CD4-positive, CD25-positive, alpha-beta regulatory T cell (primary cell): ENCODE results near the gene LUC7L2. TPM values are rescaled to one million over a fixed set of nuclear protein-coding genes. Genes with fewer than 3 reads are reported as not detected.
"Not testable (repeated sequence)": the region's sequence is repeated elsewhere in the genome, so short reads cannot be mapped to it uniquely, and the experiment has no call there.

Source experiments
- ATAC-seq, 2 donors: fragments of 150-1000 bp; cut with Tn5 transposase; one replicate each; pipeline ENCODE4 v1.10.0; 2021; ENCODE audit warnings: low read depth in 2 of 2, moderate number of reproducible peaks in 2 of 2, moderate library complexity in 1 of 2
- DNase-seq, 3 donors: peaks; one replicate each; pipeline versions ENCODE4 v3.0.0 to v3.0.0-alpha.2; 2012 to 2022; ENCODE audit warnings: mixed read lengths in 1 of 3
- H3K27ac ChIP-seq: one replicate; pipeline ENCODE4 v1.7.0; 2013; ENCODE audit warnings: mild to moderate bottlenecking, low read length; ENCODE audit not compliant: insufficient read depth, poor library complexity, severe bottlenecking
- H3K27me3 ChIP-seq: one replicate; pipeline ENCODE4 v1.7.0; 2013; ENCODE audit warnings: low read length; ENCODE audit not compliant: control insufficient read depth, insufficient read depth
- H3K36me3 ChIP-seq: one replicate; pipeline ENCODE4 v1.7.0; 2013; ENCODE audit warnings: mild to moderate bottlenecking, low read length, moderate library complexity; ENCODE audit not compliant: control insufficient read depth, insufficient read depth
- H3K4me1 ChIP-seq: 2 replicates; pipeline ENCODE4 v1.7.0; 2013; ENCODE audit warnings: mild to moderate bottlenecking, low read length; ENCODE audit not compliant: insufficient read depth, control insufficient read depth, poor library complexity, severe bottlenecking
- H3K4me3 ChIP-seq: one replicate; pipeline ENCODE4 v1.7.0; 2013; ENCODE audit warnings: low read depth, mild to moderate bottlenecking, low read length, moderate library complexity
- H3K9me3 ChIP-seq, 2 experiments: 1 replicate in 1 of 2; 2 replicates in 1 of 2; pipeline ENCODE4 v1.7.0; 2013; ENCODE audit warnings: low read length in 2 of 2, mild to moderate bottlenecking in 1 of 2, moderate library complexity in 1 of 2; ENCODE audit not compliant: control insufficient read depth in 2 of 2
- H3K27ac Mint-ChIP-seq, 3 donors: one replicate each; pipeline ENCODE4 v1.8.0; 2020 to 2022; ENCODE audit warnings: mild to moderate bottlenecking in 3 of 3, mixed read lengths in 3 of 3, moderate library complexity in 2 of 3
- H3K27me3 Mint-ChIP-seq: one replicate; pipeline ENCODE4 v1.8.0; 2022; ENCODE audit warnings: mild to moderate bottlenecking, mixed read lengths
- H3K36me3 Mint-ChIP-seq: one replicate; pipeline ENCODE4 v1.8.0; 2020; ENCODE audit warnings: mixed read lengths
- H3K4me1 Mint-ChIP-seq, 4 donors: one replicate each; pipeline ENCODE4 v1.8.0; 2020 to 2022; ENCODE audit warnings: mixed read lengths in 4 of 4, mild to moderate bottlenecking in 1 of 4
- H3K4me3 Mint-ChIP-seq, 4 donors: one replicate each; pipeline ENCODE4 v1.8.0; 2020 to 2022; ENCODE audit warnings: mild to moderate bottlenecking in 4 of 4, mixed read lengths in 4 of 4, moderate library complexity in 3 of 4
- H3K9me3 Mint-ChIP-seq, 7 donors: one replicate each; pipeline ENCODE4 v1.8.0; 2020 to 2022; ENCODE audit warnings: mixed read lengths in 7 of 7, mild to moderate bottlenecking in 3 of 7, moderate library complexity in 2 of 7
- polyA plus RNA-seq, 4 donors: library from polyadenylated mRNA; unstranded; fragments of 300-500 nt; fragmentation: Illumina TruSeq; gene quantifications; one replicate each; pipeline ENCODE4 v1.2.3, GENCODE V29; 2021
- total RNA-seq: library from RNA; stranded (reverse); gene quantifications from one replicate; pipeline ENCODE4 v1.2.3, GENCODE V29; 2022

LUC7L2 gene
- total and polyA plus RNA-seq, 5 donors from 2014 or later: 56.9 to 190 (median 60.7) TPM

DNA sequence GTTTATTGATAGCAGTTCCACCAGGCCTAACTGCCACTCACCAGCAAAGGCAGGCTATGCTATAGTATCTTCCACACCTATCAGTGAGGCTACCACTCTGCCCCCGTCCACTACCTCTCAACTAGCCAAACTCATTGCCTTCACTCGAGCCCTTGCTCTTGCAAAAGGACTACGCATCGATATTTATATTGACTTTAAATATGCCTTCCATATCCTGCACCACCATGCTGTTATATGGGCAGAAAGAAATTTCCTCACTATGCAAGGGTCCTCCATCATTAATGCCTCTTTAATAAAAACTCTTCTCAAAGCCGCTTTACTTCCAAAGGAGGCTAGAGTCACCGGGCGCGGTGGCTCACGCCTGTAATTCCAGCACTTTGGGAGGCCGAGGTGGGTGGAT lies 105.4 kb downstream of the LUC7L2 start:
- not testable (repeated sequence) for H3K9me3 ChIP-seq, H3K36me3 Mint-ChIP-seq, H3K9me3 Mint-ChIP-seq, H3K27me3 Mint-ChIP-seq, H3K27me3 ChIP-seq, H3K36me3 ChIP-seq, H3K4me1 ChIP-seq, H3K4me3 ChIP-seq, ATAC-seq, H3K27ac ChIP-seq, H3K27ac Mint-ChIP-seq, H3K4me3 Mint-ChIP-seq, DNase-seq, H3K4me1 Mint-ChIP-seq

DNA sequence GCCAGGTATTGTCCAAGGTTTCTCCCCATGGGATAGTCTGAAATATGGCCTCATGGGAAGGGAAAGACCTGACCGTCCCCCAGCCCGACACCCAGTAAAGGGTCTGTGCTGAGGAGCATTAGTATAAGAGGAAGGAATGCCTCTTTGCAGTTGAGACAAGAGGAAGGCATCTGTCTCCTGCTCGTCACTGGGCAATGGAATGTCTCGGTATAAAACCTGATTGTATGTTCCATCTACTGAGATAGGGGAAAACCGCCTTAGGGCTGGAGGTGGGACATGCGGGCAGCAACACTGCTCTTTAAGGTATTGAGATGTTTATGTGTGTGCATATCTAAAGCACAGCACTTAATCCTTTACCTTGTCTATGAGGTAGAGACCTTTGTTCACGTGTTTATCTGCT lies 108.0 kb downstream of the LUC7L2 start:
- not testable (repeated sequence) for H3K27me3 Mint-ChIP-seq, H3K27ac Mint-ChIP-seq, H3K36me3 ChIP-seq, H3K27me3 ChIP-seq, H3K9me3 ChIP-seq, H3K4me3 Mint-ChIP-seq, H3K27ac ChIP-seq, H3K4me3 ChIP-seq, H3K4me1 ChIP-seq, H3K36me3 Mint-ChIP-seq, H3K4me1 Mint-ChIP-seq, ATAC-seq, DNase-seq, H3K9me3 Mint-ChIP-seq

DNA sequence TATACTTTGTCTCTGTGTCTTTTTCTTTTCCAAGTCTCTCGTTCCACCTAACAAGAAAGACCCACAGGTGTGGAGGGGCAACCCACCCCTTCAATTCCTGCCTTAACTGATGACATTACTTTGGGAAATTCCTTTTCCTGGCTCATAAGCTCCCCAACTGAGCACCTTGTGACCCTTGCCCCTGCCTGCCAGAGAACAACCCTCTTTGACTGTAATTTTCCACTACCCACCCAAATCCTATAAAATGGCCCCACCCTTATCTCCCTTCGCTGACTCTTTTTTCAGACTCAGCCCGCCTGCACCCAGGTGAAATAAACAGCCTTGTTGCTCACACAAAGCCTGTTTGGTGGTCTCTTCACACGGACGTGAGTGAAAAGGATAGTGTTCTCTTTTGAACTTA lies 108.6 kb downstream of the LUC7L2 start:
- H3K4me3 ChIP-seq, H3K4me1 Mint-ChIP-seq, ATAC-seq, H3K27me3 ChIP-seq, H3K27me3 Mint-ChIP-seq, H3K36me3 ChIP-seq, H3K9me3 ChIP-seq, H3K36me3 Mint-ChIP-seq, DNase-seq, H3K27ac ChIP-seq, H3K9me3 Mint-ChIP-seq, H3K4me3 Mint-ChIP-seq, H3K4me1 ChIP-seq: not testable (repeated sequence)
- peak overlapping the region in 1 of 3 donors; percentile 6 for H3K27ac Mint-ChIP-seq

DNA sequence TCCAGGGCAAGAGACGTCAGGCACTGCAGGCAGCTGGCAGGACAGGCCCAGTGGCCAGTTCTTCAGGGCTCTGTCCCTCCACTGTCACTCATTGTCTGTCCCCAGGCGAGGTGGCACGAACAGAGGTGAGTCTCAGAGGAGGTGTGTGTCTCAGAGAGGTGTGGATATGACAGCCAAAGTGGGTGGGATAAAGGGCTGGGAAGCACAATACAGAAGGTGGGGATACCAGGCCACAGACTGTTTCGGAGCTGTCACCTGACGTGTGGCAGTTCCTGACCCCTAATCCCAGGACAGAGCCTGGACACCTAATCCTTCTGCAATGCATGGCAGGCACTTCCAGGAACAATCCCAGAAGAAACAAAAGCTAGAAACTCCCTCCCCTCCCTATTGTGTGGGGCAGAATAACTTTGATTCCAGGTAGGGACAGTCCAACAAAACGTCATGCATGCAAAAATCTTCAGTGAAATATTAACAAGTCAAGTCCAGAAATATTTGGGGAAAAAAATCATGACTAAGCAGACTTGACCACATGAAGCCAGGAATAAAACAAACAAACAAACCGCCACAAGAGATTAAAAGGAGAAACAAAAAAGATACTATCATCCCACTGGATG lies 112.2 kb downstream of the LUC7L2 start:
- Histone ChIP-seq H3K4me1 (no peaks in the 10 kb centered on the region), H3K9me3 (peaks cover 0 to 2% of the 10 kb centered on the region in 2 experiments), H3K27ac (no peak overlapping the region), H3K36me3 (no peaks in the 10 kb centered on the region), H3K27me3 (peaks cover 2% of the 10 kb centered on the region), H3K4me3 (no peak overlapping the region)
- Mint-ChIP-seq H3K4me1 (no peaks in the 10 kb centered on the region), H3K4me3 (no peak overlapping the region), H3K36me3 (no peaks in the 10 kb centered on the region), H3K27ac (no peak overlapping the region), H3K9me3 (peaks cover 0 to 7% (median 4%) of the 10 kb centered on the region in 7 donors), H3K27me3 (peaks cover 4% of the 10 kb centered on the region)
- no peak for ATAC-seq
- DNase-seq: no peak

Other genes starting within 250 kb of the LUC7L2 start
- gene UBN2, start 128.7 kb upstream of the LUC7L2 start, total RNA-seq: 12.5 TPM
- 1 to 10 TPM in 3 of 4 donors, under 1 TPM in 1; 0.59 to 2.2 (median 1.5) TPM for gene UBN2, start 128.7 kb upstream of the LUC7L2 start, polyA plus RNA-seq
- gene FMC1, start 18.6 kb upstream of the LUC7L2 start, total RNA-seq: 3.4 TPM
- gene FMC1, start 18.6 kb upstream of the LUC7L2 start, polyA plus RNA-seq: 10 to 100 TPM; 42.2 to 56.8 (median 56.4) TPM
- not detected for gene KLRG2, start 123.8 kb downstream of the LUC7L2 start, total RNA-seq
- not detected for gene KLRG2, start 123.8 kb downstream of the LUC7L2 start, polyA plus RNA-seq
- 0.39 TPM for gene CLEC2L, start 163.8 kb downstream of the LUC7L2 start, total RNA-seq
- not detected for gene CLEC2L, start 163.8 kb downstream of the LUC7L2 start, polyA plus RNA-seq